ENCODE data around the gene TMPRSS4.

The TMPRSS4 gene

GRCh38 chr11:118109231-118109630 is 32.4 kb downstream of the TMPRSS4 start:
- no peak for DNase-seq

GRCh38 chr11:118111019-118111743 is 34.3 kb downstream of the TMPRSS4 start:
- no peak for DNase-seq

GRCh38 chr11:118111744-118112035 is 34.8 kb downstream of the TMPRSS4 start:
- DNase-seq: no peak

- DNase-seq: no peak
These were observed 36.0 kb downstream of the TMPRSS4 start for GRCh38 chr11:118112711-118113430.

- DNase-seq: no peak
These were observed 37.4 kb downstream of the TMPRSS4 start for GRCh38 chr11:118114266-118114665.

- DNase-seq: peak in 1 of 2 donors; percentile 38
These were observed 38.2 kb downstream of the TMPRSS4 start for GRCh38 chr11:118115048-118115447.

GRCh38 chr11:118117790-118118601 is 41.1 kb downstream of the TMPRSS4 start:
- peak in 1 of 2 donors; percentile 41 for DNase-seq

GRCh38 chr11:118120793-118121192 is 43.9 kb downstream of the TMPRSS4 start:
- no peak for DNase-seq

GRCh38 chr11:118124929-118125535 is 48.2 kb downstream of the TMPRSS4 start:
- no peak for DNase-seq

GRCh38 chr11:118126082-118126838 is 49.4 kb downstream of the TMPRSS4 start:
- no peak for DNase-seq

GRCh38 chr11:118128310-118128709 is 51.4 kb downstream of the TMPRSS4 start:
- no peak for DNase-seq

GRCh38 chr11:118128721-118129470 is 52.0 kb downstream of the TMPRSS4 start:
- DNase-seq: no peak

GRCh38 chr11:118129471-118130172 is 52.7 kb downstream of the TMPRSS4 start:
- DNase-seq: no peak

- DNase-seq: no peak
These were observed 55.7 kb downstream of the TMPRSS4 start for GRCh38 chr11:118132385-118133151.

- DNase-seq: no peak
These were observed 56.9 kb downstream of the TMPRSS4 start for GRCh38 chr11:118133816-118134215.

- DNase-seq: no peak
These were observed 58.3 kb downstream of the TMPRSS4 start for GRCh38 chr11:118135051-118135795.

- no peak for DNase-seq
These were observed 58.9 kb downstream of the TMPRSS4 start for GRCh38 chr11:118135796-118136165.

GRCh38 chr11:118136341-118136740 is 59.5 kb downstream of the TMPRSS4 start:
- no peak for DNase-seq

GRCh38 chr11:118136801-118137200 is 59.9 kb downstream of the TMPRSS4 start:
- no peak for DNase-seq
